ENCODE measurements around the gene OGA. TPM values are rescaled to one million over a fixed set of nuclear protein-coding genes. Genes with fewer than 3 reads are reported as not detected.

Gene OGA
- total RNA-seq, 1 donor = 93.7 TPM

DNA sequence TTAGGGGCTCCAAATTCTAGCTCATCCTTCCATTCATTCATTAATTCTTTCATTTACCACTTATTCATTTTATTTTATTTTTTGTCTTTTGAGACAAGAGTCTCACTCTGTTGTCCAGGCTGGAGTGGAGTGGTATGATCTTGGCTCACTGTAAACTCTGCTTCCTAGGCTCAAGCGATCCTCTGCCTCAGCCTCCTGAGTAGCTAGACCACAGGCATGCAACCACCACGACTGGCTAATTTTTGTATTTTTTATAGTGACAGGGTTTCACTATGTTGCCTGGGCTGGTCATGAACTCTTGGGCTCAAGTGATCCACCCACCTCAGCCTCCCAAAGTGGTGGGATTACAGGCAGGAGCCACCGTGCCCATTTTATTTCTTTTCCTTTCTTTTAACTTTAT, 74.0 kb downstream of the OGA start:
- TF ChIP-seq, protein P1, sequence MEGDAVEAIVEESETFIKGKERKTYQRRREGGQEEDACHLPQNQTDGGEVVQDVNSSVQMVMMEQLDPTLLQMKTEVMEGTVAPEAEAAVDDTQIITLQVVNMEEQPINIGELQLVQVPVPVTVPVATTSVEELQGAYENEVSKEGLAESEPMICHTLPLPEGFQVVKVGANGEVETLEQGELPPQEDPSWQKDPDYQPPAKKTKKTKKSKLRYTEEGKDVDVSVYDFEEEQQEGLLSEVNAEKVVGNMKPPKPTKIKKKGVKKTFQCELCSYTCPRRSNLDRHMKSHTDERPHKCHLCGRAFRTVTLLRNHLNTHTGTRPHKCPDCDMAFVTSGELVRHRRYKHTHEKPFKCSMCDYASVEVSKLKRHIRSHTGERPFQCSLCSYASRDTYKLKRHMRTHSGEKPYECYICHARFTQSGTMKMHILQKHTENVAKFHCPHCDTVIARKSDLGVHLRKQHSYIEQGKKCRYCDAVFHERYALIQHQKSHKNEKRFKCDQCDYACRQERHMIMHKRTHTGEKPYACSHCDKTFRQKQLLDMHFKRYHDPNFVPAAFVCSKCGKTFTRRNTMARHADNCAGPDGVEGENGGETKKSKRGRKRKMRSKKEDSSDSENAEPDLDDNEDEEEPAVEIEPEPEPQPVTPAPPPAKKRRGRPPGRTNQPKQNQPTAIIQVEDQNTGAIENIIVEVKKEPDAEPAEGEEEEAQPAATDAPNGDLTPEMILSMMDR (IDR thresholded peaks at IDR 0.05; ENCODE audit: insufficient read depth, low read length) = no peak
- no peak for DNase-seq (ENCODE audit: low read depth)

DNA sequence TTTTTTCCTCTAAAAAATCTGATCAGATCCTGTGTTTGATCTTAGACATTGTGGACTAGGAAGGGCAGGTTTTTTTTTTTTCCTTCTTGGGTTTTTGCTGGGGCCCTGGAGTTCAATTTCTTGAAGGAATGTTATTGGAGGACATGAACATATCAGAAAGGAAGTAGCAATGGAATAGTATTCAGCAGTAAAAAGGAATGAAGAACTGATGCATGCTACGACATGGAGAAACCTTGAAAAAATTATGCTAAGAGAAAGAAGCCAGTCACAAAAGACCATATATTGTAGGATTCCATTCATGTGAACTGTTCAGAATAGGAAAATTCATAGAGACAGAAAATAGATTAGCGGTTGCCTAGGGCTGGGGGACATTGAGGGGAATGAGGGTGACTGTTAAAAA, 76.3 kb downstream of the OGA start:
- TF ChIP-seq, protein P1 (IDR thresholded peaks at IDR 0.05; ENCODE audit: insufficient read depth, low read length) = no peak
- no peak for DNase-seq (ENCODE audit: low read depth)
- H3K4me3 ChIP-seq (ENCODE audit: low read depth, low read length) = no peak overlapping the region

More for the DNA sequence above, 74.0 kb downstream of the OGA start:
- H3K4me3 ChIP-seq (ENCODE audit: low read depth, low read length) = no peak overlapping the region

DNA sequence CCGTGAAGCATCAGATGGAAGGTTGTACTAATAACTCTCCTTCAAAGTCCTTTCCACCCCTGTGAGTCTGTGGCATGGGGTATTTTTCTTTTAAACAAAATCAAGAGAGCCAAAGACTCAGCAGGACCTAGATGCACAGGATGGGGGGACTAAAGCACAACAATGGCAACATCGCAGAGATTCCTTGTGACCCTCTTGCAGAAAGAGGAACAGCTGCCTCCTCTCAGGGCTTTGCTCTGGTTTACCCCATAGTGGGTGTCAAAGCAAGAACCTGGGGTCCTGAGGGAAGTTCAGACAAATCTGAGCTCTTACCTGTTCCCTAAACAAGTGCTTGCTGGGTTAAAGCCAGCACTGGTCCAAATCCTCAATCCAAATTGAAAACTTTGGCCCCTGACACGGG, 81.6 kb downstream of the OGA start:
- no peak for DNase-seq (ENCODE audit: low read depth)
- TF ChIP-seq, protein P1 (IDR thresholded peaks at IDR 0.05; ENCODE audit: insufficient read depth, low read length) = no peak
- no peak overlapping the region for H3K4me3 ChIP-seq (ENCODE audit: low read depth, low read length)

Other genes starting within 250 kb of the OGA start
- gene POLL, start 230.2 kb downstream of the OGA start, total RNA-seq (ENCODE audit: low replicate concordance) = 11.1 and 16.8 TPM in 2 replicates
- gene DPCD, start 230.1 kb downstream of the OGA start, total RNA-seq (ENCODE audit: low replicate concordance) = 46.3 and 76.9 TPM in 2 replicates
- 27.4 and 35.2 TPM in 2 replicates for gene FBXW4, start 123.3 kb downstream of the OGA start, total RNA-seq (ENCODE audit: low replicate concordance)
- not detected in 2 replicates for gene FGF8, start 42.3 kb downstream of the OGA start, total RNA-seq (ENCODE audit: low replicate concordance)
- gene NPM3, start 35.0 kb downstream of the OGA start, total RNA-seq (ENCODE audit: low replicate concordance) = 54.4 and 70.9 TPM in 2 replicates
- gene KCNIP2, start 25.4 kb upstream of the OGA start, total RNA-seq (ENCODE audit: low replicate concordance) = 0.82 and 1.2 TPM in 2 replicates
- gene ARMH3, start 237.7 kb upstream of the OGA start, total RNA-seq (ENCODE audit: low replicate concordance) = 13.6 and 25.3 TPM in 2 replicates
- gene HPS6, start 246.9 kb upstream of the OGA start, total RNA-seq (ENCODE audit: low replicate concordance) = 18.2 and 37.0 TPM in 2 replicates